ENCODE data around the gene UBASH3B.

DNA sequence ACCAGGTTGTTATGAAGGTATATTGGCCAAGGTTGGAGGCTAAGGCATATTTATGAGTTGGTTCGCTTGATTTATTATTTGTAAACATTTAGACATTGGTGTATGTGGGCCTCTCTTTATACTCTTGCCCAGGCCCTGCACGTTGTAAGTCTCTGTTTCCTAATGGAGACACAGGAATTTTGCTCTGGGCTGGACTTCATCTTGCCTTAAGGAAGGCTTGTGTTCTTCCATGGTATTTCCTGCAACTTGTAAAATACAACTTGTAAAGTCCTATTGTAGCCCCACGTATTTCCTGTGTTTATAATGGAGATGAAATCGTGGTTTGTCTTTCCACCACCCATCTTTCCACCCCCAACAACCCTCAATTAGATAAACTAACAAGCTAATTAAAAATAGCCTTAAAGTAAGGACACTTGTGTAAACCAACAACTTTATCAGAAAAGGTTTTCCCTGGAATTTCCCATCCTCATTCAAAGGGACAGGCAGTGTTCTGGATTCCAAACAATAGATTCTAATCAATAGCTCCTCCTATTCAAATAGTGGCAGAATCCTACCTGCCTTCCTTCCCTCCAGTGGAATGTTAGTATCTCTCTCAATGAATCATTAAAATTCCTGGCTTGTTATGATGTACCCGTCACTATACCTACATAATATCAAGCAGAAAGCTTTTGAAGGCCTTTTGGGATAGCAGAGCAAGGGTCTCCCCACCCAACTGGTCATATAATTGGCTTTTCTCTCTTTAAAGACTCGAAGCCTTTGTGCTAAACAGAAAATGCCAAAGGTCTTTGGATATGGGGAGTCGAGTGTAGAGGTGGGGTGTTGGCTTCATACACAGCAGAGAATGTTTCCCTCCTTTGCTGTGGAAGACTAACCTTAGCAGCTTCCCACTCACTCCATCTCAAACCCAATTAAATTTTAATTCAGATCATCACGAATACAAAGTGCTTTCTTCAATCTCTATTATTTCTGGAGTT is 77.1 kb downstream of the UBASH3B start:
- TF ChIP-seq, protein P1, sequence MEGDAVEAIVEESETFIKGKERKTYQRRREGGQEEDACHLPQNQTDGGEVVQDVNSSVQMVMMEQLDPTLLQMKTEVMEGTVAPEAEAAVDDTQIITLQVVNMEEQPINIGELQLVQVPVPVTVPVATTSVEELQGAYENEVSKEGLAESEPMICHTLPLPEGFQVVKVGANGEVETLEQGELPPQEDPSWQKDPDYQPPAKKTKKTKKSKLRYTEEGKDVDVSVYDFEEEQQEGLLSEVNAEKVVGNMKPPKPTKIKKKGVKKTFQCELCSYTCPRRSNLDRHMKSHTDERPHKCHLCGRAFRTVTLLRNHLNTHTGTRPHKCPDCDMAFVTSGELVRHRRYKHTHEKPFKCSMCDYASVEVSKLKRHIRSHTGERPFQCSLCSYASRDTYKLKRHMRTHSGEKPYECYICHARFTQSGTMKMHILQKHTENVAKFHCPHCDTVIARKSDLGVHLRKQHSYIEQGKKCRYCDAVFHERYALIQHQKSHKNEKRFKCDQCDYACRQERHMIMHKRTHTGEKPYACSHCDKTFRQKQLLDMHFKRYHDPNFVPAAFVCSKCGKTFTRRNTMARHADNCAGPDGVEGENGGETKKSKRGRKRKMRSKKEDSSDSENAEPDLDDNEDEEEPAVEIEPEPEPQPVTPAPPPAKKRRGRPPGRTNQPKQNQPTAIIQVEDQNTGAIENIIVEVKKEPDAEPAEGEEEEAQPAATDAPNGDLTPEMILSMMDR (IDR thresholded peaks at IDR 0.05) = no peak
- TF ChIP-seq EZH2phosphoT487 (IDR thresholded peaks at IDR 0.05) = no peak

Measured in neural progenitor cell (in vitro differentiated cells).